ENCODE data around the gene ATG9A.

Gene ATG9A

GRCh38 chr2:219175928-219176817 is 53.3 kb downstream of the ATG9A start:
- no peak for TF ChIP-seq CTCF (IDR thresholded peaks at IDR 0.05; ENCODE audit: insufficient read depth, low read length)
- TF ChIP-seq REST (IDR thresholded peaks at IDR 0.05; ENCODE audit: insufficient replicate concordance, low read depth): peak; percentile 47
- TF ChIP-seq POLR2AphosphoS5 (IDR thresholded peaks at IDR 0.05; ENCODE audit: low read depth): no peak
- TF ChIP-seq SPI1 (IDR thresholded peaks at IDR 0.05; ENCODE audit: borderline replicate concordance, low read depth): no peak
- no peak for TF ChIP-seq GABPA (IDR thresholded peaks at IDR 0.05; ENCODE audit: low read depth)
- Histone ChIP-seq H3K27ac (replicated peaks) (peak overlapping the region; percentile 91), H3K27me3 (ENCODE audit: insufficient read depth, poor library complexity, severe bottlenecking) (no peaks in the 10 kb centered on the region), H3K4me3 (replicated peaks; ENCODE audit: insufficient read depth, low read length) (peak overlapping the region; percentile 79)
- peak in 1 of 2 experiments; percentile 39 for DNase-seq (ENCODE audit: low read depth in 1 of 2, low spot score in 1 of 2)

GRCh38 chr2:219175486-219175885 is 54.0 kb downstream of the ATG9A start:
- H3K27me3 ChIP-seq (ENCODE audit: insufficient read depth, poor library complexity, severe bottlenecking): no peaks in the 10 kb centered on the region
- TF ChIP-seq POLR2AphosphoS5 (IDR thresholded peaks at IDR 0.05; ENCODE audit: low read depth) (no peak), GABPA (IDR thresholded peaks at IDR 0.05; ENCODE audit: low read depth) (no peak), CTCF (IDR thresholded peaks at IDR 0.05; ENCODE audit: insufficient read depth, low read length) (no peak), REST (IDR thresholded peaks at IDR 0.05; ENCODE audit: insufficient replicate concordance, low read depth) (no peak), SPI1 (IDR thresholded peaks at IDR 0.05; ENCODE audit: borderline replicate concordance, low read depth) (no peak)
- H3K27ac ChIP-seq (replicated peaks): no peak overlapping the region
- no peak for DNase-seq (ENCODE audit: low read depth in 1 of 2, low spot score in 1 of 2)
- H3K4me3 ChIP-seq (replicated peaks; ENCODE audit: insufficient read depth, low read length): no peak overlapping the region

- Histone ChIP-seq H3K27ac (replicated peaks) (no peak overlapping the region), H3K4me3 (replicated peaks; ENCODE audit: insufficient read depth, low read length) (no peak overlapping the region), H3K27me3 (ENCODE audit: insufficient read depth, poor library complexity, severe bottlenecking) (no peaks in the 10 kb centered on the region)
- TF ChIP-seq SPI1 (IDR thresholded peaks at IDR 0.05; ENCODE audit: borderline replicate concordance, low read depth) (no peak), CTCF (IDR thresholded peaks at IDR 0.05; ENCODE audit: insufficient read depth, low read length) (no peak), GABPA (IDR thresholded peaks at IDR 0.05; ENCODE audit: low read depth) (no peak), REST (IDR thresholded peaks at IDR 0.05; ENCODE audit: insufficient replicate concordance, low read depth) (no peak), POLR2AphosphoS5 (IDR thresholded peaks at IDR 0.05; ENCODE audit: low read depth) (no peak)
- DNase-seq (ENCODE audit: low read depth in 1 of 2, low spot score in 1 of 2): no peak
Measured at GRCh38 chr2:219174801-219175200, 54.6 kb downstream of the ATG9A start.
